HL-60 (cell line): ENCODE measurements around the gene SH3PXD2A.

Source experiments
- CTCF ChIP-seq: IDR thresholded peaks from one replicate; pipeline ENCODE4 v1.5.1; 2011; ENCODE audit warnings: low read length, control low read depth, inconsistent platforms; ENCODE audit not compliant: insufficient read depth
- POLR2AphosphoS5 ChIP-seq: IDR thresholded peaks from 2 replicates; pipeline ENCODE4 v1.6.1; 2012; ENCODE audit warnings: low read depth

- TF ChIP-seq CTCF (no peak), POLR2AphosphoS5 (no peak)
Observed at GRCh38 chr10:103855852-103856796, 748 bp upstream of the SH3PXD2A start.
